DND-41 (cell line): ENCODE measurements around the gene MITF.

Experiments
- CTCF ChIP-seq: IDR thresholded peaks from 2 replicates; pipeline ENCODE4 v1.5.1; 2012; ENCODE audit warnings: borderline replicate concordance, low read length, moderate library complexity, mild to moderate bottlenecking; ENCODE audit not compliant: poor library complexity, severe bottlenecking; ENCODE audit errors: extremely low read depth
- EZH2 ChIP-seq: IDR thresholded peaks from 3 replicates; pipeline ENCODE4 v1.6.1; 2012; ENCODE audit warnings: borderline replicate concordance, low read depth, mild to moderate bottlenecking, moderate library complexity, low read length, inconsistent platforms; ENCODE audit not compliant: severe bottlenecking

GRCh38 chr3:69914395-69914794 lies 175.1 kb downstream of the MITF start:
- TF ChIP-seq EZH2, result no peak
- TF ChIP-seq CTCF, result no peak
